ENCODE results near the gene TCEA3. TPM values are rescaled to one million over a fixed set of nuclear protein-coding genes. Genes with fewer than 3 reads are reported as not detected.

The TCEA3 gene
- 0.38 to 0.61 TPM (median 0.41 TPM) in 5 replicates for total RNA-seq (2022; extraction: Qiagen RNA extraction)

GRCh38 chr1:23424293-23425192 lies at the start of gene TCEA3:
TCEA3 (minus strand) TSS chr1:23424748; CDS start chr1:23424633, 115 bp downstream.

GRCh38 chr1:23369335-23370013 lies 55.1 kb downstream of the TCEA3 start, which contains the start of gene ZNF436:
ZNF436 (minus strand) TSS chr1:23369836; CDS start chr1:23368005, 1,831 bp downstream.

GRCh38 chr1:23344111-23344986 lies 80.2 kb downstream of the TCEA3 start, which contains the start of gene HNRNPR:
HNRNPR (minus strand) TSS chr1:23344284; CDS start chr1:23341008, 3,276 bp downstream.

Other genes with a start within 250 kb of the TCEA3 start
- gene HTR1D, start 207.2 kb downstream of the TCEA3 start, total RNA-seq (2022; extraction: Qiagen RNA extraction) = 12.8 to 15.7 TPM (median 14.4 TPM) in 5 replicates
- 151 to 213 TPM (median 164 TPM) in 5 replicates for gene HNRNPR, start 80.5 kb downstream of the TCEA3 start, total RNA-seq (2022; extraction: Qiagen RNA extraction)
- gene ZNF436, start 54.9 kb downstream of the TCEA3 start, total RNA-seq (2022; extraction: Qiagen RNA extraction) = 4.9 to 6.6 TPM (median 5.4 TPM) in 5 replicates
- 5.4 to 7.7 TPM (median 6.9 TPM) in 5 replicates for gene ASAP3, start 59.4 kb upstream of the TCEA3 start, total RNA-seq (2022; extraction: Qiagen RNA extraction)
- gene E2F2, start 106.5 kb upstream of the TCEA3 start, total RNA-seq (2022; extraction: Qiagen RNA extraction) = 2.5 to 2.9 TPM (median 2.6 TPM) in 5 replicates
- gene ID3, start 134.8 kb upstream of the TCEA3 start, total RNA-seq (2022; extraction: Qiagen RNA extraction) = 302 to 419 TPM (median 395 TPM) in 5 replicates